Neural crest cell (in vitro differentiated cells): Measurements from ENCODE around the gene SPECC1. TPM values are rescaled to one million over a fixed set of nuclear protein-coding genes. Genes with fewer than 3 reads are reported as not detected.
A peak's percentile ranks its signal among the peaks of the same experiment; 100 is the strongest.

Experiments used
- DNase-seq: peaks from one replicate; pipeline ENCODE4 v3.0.0; 2021; ENCODE audit warnings: low read depth, mixed read lengths, low spot score
- H3K27ac Mint-ChIP-seq: one replicate; pipeline ENCODE4 v1.8.0; 2021; ENCODE audit warnings: mild to moderate bottlenecking, mixed read lengths; ENCODE audit not compliant: unreplicated experiment
- H3K27me3 Mint-ChIP-seq: 2 replicates; pipeline ENCODE4 v1.8.0; 2021; ENCODE audit warnings: low read depth, mild to moderate bottlenecking, mixed read lengths
- H3K36me3 Mint-ChIP-seq: 2 replicates; pipeline ENCODE4 v1.8.0; 2021; ENCODE audit warnings: low read depth, mild to moderate bottlenecking, mixed read lengths
- H3K4me1 Mint-ChIP-seq: 2 replicates; pipeline ENCODE4 v1.8.0; 2021; ENCODE audit warnings: mixed read lengths
- H3K4me3 Mint-ChIP-seq: one replicate; pipeline ENCODE4 v1.8.0; 2021; ENCODE audit warnings: mild to moderate bottlenecking, mixed read lengths
- H3K9me3 Mint-ChIP-seq: 2 replicates; pipeline ENCODE4 v1.8.0; 2021; ENCODE audit warnings: mixed read lengths
- CTCF ChIP-seq: fragments of 200-600 bp; sonication (generic); conservative IDR thresholded peaks from 2 replicates; pipeline ENCODE4 v1.5.0; 2021; ENCODE audit warnings: antibody characterized with exemption, mild to moderate bottlenecking
- total RNA-seq: library from RNA; stranded (reverse); gene quantifications from 2 replicates; pipeline ENCODE4 v1.2.1, GENCODE V29; 2021

SPECC1 gene
- total RNA-seq, 1 donor from 2014 or later = 71.0 TPM

GRCh38 chr17:20085283-20085845, 76.2 kb downstream of the SPECC1 start:
- H3K9me3 Mint-ChIP-seq = no peaks in the 10 kb centered on the region
- no peak overlapping the region for H3K27ac Mint-ChIP-seq
- no peaks in the 10 kb centered on the region for H3K36me3 Mint-ChIP-seq
- no peak for TF ChIP-seq CTCF
- H3K27me3 Mint-ChIP-seq = no peaks in the 10 kb centered on the region
- no peak for DNase-seq
- peaks cover 18% of the 10 kb centered on the region for H3K4me1 Mint-ChIP-seq
- H3K4me3 Mint-ChIP-seq = no peak overlapping the region

- no peaks in the 10 kb centered on the region for H3K36me3 Mint-ChIP-seq
- no peaks in the 10 kb centered on the region for H3K27me3 Mint-ChIP-seq
- no peaks in the 10 kb centered on the region for H3K9me3 Mint-ChIP-seq
- TF ChIP-seq CTCF = no peak
- peaks cover 22% of the 10 kb centered on the region for H3K4me1 Mint-ChIP-seq
- H3K4me3 Mint-ChIP-seq = no peak overlapping the region
- H3K27ac Mint-ChIP-seq = no peak overlapping the region
- no peak for DNase-seq
Measured at GRCh38 chr17:20086416-20087076, 77.4 kb downstream of the SPECC1 start.

GRCh38 chr17:20087538-20088250, 78.5 kb downstream of the SPECC1 start:
- no peak for TF ChIP-seq CTCF
- H3K4me3 Mint-ChIP-seq = no peak overlapping the region
- no peaks in the 10 kb centered on the region for H3K9me3 Mint-ChIP-seq
- DNase-seq = no peak
- H3K36me3 Mint-ChIP-seq = no peaks in the 10 kb centered on the region
- no peaks in the 10 kb centered on the region for H3K27me3 Mint-ChIP-seq
- peak overlapping the region; percentile 39 for H3K27ac Mint-ChIP-seq
- H3K4me1 Mint-ChIP-seq = peaks cover 31% of the 10 kb centered on the region

GRCh38 chr17:20089756-20090547, 80.8 kb downstream of the SPECC1 start:
- H3K27ac Mint-ChIP-seq = no peak overlapping the region
- no peak for DNase-seq

More at GRCh38 chr17:20089756-20090547, 80.8 kb downstream of the SPECC1 start:
- H3K4me3 Mint-ChIP-seq = no peak overlapping the region
- TF ChIP-seq CTCF = no peak
- H3K4me1 Mint-ChIP-seq = peaks cover 37% of the 10 kb centered on the region
- H3K9me3 Mint-ChIP-seq = no peaks in the 10 kb centered on the region
- H3K27me3 Mint-ChIP-seq = no peaks in the 10 kb centered on the region
- no peaks in the 10 kb centered on the region for H3K36me3 Mint-ChIP-seq
